Measurements from ENCODE around the gene RAB29. TPM values are rescaled to one million over a fixed set of nuclear protein-coding genes. Genes with fewer than 3 reads are reported as not detected.

The RAB29 gene
- total RNA-seq, 1 donor from 2014 or later = 24.4 TPM

DNA sequence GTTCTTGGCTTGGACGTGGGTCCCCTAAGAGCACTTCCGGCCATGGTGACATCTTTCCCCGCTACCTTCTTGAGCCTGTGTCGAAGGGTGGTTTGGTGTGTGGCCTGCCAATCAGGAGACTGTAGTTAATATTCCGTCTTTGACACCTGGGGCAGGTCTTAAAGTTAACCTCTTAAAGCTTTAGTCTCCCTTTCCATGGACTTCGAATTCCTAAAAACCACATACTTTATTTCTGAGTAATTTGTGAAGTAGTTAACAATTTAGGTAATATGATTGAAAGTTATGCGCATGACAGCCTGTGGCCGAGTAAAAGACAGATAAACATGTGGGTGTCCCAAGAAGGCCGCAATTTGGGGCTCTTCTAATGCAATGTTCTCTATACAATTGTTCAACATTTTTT lies 10.2 kb upstream of the RAB29 start:
- TF ChIP-seq CTCF (IDR thresholded peaks at IDR 0.05; ENCODE audit: insufficient read depth, low read length, poor library complexity, severe bottlenecking) = no peak
- DNase-seq (ENCODE audit: low read depth) = no peak
- no peaks in the 10 kb centered on the region for H3K27me3 ChIP-seq (ENCODE audit: control insufficient read depth, insufficient read depth, low read length)
- no peak overlapping the region for H3K4me3 ChIP-seq (ENCODE audit: low read depth, low read length)
- no peaks in the 10 kb centered on the region for H3K36me3 ChIP-seq (ENCODE audit: control insufficient read depth, insufficient read depth, low read length)

DNA sequence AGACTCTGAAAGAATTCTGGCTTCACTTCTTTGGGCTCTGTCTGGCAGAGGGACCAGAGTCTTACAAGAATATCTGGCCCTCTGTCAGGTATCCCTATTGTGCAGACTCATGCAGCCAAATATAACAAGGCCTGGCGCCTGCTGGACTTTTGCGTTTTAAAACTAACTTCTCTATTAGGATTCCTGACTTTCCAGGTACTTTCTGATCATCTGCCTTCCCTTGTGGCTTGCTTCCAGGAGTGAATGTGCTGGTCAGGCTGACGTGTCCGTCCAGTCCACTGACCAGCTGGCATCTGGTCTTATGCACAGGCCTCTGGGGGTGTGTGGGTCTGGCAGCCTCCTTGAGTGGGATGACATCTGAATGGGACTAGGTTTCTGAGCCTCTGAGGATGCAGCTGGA lies 8.6 kb upstream of the RAB29 start:
- Histone ChIP-seq H3K4me3 (ENCODE audit: low read depth, low read length) (no peak overlapping the region), H3K36me3 (ENCODE audit: control insufficient read depth, insufficient read depth, low read length) (no peaks in the 10 kb centered on the region), H3K27me3 (ENCODE audit: control insufficient read depth, insufficient read depth, low read length) (no peaks in the 10 kb centered on the region)
- DNase-seq (ENCODE audit: low read depth) = no peak
- no peak for TF ChIP-seq CTCF (IDR thresholded peaks at IDR 0.05; ENCODE audit: insufficient read depth, low read length, poor library complexity, severe bottlenecking)

GRCh38 chr1:205783433-205783795 lies 8.1 kb upstream of the RAB29 start:
- no peak for TF ChIP-seq CTCF (IDR thresholded peaks at IDR 0.05; ENCODE audit: insufficient read depth, low read length, poor library complexity, severe bottlenecking)
- DNase-seq (ENCODE audit: low read depth) = no peak
- Histone ChIP-seq H3K36me3 (ENCODE audit: control insufficient read depth, insufficient read depth, low read length) (no peaks in the 10 kb centered on the region), H3K27me3 (ENCODE audit: control insufficient read depth, insufficient read depth, low read length) (no peaks in the 10 kb centered on the region), H3K4me3 (ENCODE audit: low read depth, low read length) (no peak overlapping the region)

DNA sequence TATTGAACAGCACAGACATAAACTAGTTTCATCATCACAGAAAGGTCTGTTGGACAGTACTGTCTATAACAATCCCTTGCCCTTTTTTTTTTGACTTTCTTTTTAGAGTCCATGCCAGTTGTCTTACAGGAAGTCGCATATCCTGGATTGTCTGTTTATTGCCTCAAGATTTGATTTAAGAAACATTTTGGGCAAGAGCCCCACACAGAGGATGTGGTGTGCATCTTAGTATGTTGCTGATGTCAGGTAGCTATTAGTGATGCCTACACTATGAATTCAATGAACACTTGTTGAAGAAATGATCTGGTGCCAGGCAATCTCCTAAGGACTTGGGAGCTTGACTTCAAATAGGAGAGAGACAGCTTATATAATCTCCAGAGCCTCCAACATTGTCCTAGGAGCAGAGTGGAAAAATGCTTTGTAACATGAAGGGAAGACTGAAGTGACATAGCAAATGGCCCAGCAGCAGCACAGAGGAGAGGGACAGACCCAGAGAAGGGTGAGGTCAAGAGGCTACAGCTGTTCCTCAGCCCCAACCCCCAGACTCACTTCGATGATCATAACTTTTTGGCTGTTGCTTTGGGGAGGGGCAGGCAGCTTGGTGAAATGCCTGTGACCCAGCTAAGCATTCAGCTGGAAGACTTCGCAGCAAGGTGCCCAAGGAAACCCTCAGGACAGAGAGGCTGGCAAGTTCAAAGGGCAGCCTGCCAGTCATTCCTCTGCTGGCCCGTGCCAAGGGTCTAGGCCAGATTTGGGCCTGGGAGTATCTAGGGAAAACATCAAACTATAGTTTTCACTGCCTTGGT lies 7.5 kb upstream of the RAB29 start:
- no peak for DNase-seq (ENCODE audit: low read depth)
- TF ChIP-seq CTCF (IDR thresholded peaks at IDR 0.05; ENCODE audit: insufficient read depth, low read length, poor library complexity, severe bottlenecking) = no peak
- Histone ChIP-seq H3K4me3 (ENCODE audit: low read depth, low read length) (no peak overlapping the region), H3K36me3 (ENCODE audit: control insufficient read depth, insufficient read depth, low read length) (no peaks in the 10 kb centered on the region), H3K27me3 (ENCODE audit: control insufficient read depth, insufficient read depth, low read length) (no peaks in the 10 kb centered on the region)

GRCh38 chr1:205780335-205780734 lies 5.1 kb upstream of the RAB29 start:
- Histone ChIP-seq H3K36me3 (ENCODE audit: control insufficient read depth, insufficient read depth, low read length) (no peaks in the 10 kb centered on the region), H3K27me3 (ENCODE audit: control insufficient read depth, insufficient read depth, low read length) (no peaks in the 10 kb centered on the region), H3K4me3 (ENCODE audit: low read depth, low read length) (no peak overlapping the region)
- no peak for DNase-seq (ENCODE audit: low read depth)
- no peak for TF ChIP-seq CTCF (IDR thresholded peaks at IDR 0.05; ENCODE audit: insufficient read depth, low read length, poor library complexity, severe bottlenecking)

DNA sequence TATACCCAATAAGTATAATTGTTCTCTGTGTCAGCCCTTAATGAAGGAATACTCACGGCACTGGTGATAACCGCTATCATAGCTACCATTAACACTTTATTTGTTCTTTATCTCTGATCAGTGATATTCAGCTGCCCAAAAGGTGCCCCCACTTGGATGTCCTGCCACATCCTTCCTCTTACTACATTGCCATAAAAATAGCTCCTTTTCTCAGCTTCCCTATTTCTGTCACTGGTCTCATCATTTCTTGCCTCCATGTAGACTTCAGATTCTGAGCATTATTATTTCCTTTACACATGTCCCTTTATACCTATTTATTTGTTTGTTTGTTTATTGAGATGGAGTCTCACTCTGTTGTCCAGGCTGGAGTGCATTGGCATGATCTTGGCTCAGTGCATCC lies 2.7 kb upstream of the RAB29 start:
- TF ChIP-seq CTCF (IDR thresholded peaks at IDR 0.05; ENCODE audit: insufficient read depth, low read length, poor library complexity, severe bottlenecking) = no peak
- DNase-seq (ENCODE audit: low read depth) = no peak
- no peak overlapping the region for H3K4me3 ChIP-seq (ENCODE audit: low read depth, low read length)
- no peaks in the 10 kb centered on the region for H3K27me3 ChIP-seq (ENCODE audit: control insufficient read depth, insufficient read depth, low read length)
- H3K36me3 ChIP-seq (ENCODE audit: control insufficient read depth, insufficient read depth, low read length) = no peaks in the 10 kb centered on the region

Data from kidney epithelial cell (primary cell).